Measurements from ENCODE around the gene INPP5K.
A peak's percentile ranks its signal among the peaks of the same experiment; 100 is the strongest.

INPP5K gene

DNA sequence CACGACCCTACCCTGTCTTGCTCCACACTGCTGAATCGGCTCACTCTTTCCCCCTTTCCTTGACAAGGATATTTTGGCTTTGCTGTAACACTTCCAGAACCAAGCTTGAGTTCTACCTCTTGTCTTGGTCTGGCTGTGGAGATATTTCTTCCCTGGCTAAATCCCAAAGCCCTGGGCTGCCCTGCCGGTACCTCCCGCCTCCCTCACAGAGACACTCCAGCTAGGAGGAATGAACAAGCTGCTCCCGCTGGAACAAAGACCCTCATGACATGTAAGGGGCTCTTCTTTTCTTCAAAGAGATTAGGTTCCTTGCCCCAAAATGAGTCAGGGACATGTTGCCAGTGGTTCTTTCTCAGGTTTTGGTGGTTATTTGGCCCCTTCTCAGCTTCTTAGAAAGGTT is 10.8 kb downstream of the INPP5K start:
- DNase-seq (ENCODE audit: low read depth) = no peak
- H3K4me3 ChIP-seq (ENCODE audit: low read depth, low read length) = no peak overlapping the region
- TF ChIP-seq, protein P1, sequence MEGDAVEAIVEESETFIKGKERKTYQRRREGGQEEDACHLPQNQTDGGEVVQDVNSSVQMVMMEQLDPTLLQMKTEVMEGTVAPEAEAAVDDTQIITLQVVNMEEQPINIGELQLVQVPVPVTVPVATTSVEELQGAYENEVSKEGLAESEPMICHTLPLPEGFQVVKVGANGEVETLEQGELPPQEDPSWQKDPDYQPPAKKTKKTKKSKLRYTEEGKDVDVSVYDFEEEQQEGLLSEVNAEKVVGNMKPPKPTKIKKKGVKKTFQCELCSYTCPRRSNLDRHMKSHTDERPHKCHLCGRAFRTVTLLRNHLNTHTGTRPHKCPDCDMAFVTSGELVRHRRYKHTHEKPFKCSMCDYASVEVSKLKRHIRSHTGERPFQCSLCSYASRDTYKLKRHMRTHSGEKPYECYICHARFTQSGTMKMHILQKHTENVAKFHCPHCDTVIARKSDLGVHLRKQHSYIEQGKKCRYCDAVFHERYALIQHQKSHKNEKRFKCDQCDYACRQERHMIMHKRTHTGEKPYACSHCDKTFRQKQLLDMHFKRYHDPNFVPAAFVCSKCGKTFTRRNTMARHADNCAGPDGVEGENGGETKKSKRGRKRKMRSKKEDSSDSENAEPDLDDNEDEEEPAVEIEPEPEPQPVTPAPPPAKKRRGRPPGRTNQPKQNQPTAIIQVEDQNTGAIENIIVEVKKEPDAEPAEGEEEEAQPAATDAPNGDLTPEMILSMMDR (conservative IDR thresholded peaks at IDR 0.05; ENCODE audit: low read depth, low read length) = no peak

DNA sequence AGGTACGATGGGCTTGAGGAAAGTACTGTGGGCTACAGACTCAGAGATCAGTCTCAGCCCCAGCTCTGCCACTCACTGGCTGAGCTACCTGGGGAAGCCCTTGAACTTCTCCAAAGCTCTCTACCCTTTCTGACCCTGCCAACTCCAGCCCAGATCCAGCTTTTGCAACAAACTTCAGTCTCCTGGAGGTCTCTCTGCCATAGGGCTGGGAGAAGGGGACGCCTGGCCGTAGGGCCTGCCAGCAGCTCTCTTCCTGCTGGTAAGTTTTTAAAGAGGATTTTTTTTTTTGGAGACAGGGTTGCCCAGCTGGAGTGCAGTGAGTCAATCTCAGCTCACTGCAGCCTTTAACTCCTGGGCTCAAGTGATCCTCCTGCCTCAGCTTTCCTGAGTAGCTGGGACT is 11.5 kb downstream of the INPP5K start:
- DNase-seq (ENCODE audit: low read depth) = peak; percentile 35
- TF ChIP-seq, protein P1 (conservative IDR thresholded peaks at IDR 0.05; ENCODE audit: low read depth, low read length) = no peak
- H3K4me3 ChIP-seq (ENCODE audit: low read depth, low read length) = no peak overlapping the region

DNA sequence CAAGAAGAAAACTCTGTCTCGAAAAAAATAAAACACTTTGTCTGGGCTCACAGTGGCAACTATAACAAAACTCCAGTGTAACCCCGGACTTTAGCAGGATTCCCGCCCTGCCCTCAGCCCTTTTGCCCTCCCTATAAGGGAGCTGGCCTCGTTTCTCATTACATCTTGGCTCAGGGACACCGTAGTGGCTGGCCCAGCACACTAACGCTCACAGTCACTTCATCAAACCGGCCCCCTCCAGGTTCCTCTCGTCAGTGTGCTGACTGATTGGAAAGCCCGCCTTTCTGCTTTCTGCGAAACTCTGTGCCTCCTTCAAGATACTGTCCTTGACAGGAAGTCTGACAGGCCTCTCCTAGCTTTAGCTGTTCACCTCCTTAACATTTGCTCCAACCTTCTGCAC is 12.7 kb downstream of the INPP5K start:
- no peak overlapping the region for H3K4me3 ChIP-seq (ENCODE audit: low read depth, low read length)
- TF ChIP-seq, protein P1 (conservative IDR thresholded peaks at IDR 0.05; ENCODE audit: low read depth, low read length) = no peak
- no peak for DNase-seq (ENCODE audit: low read depth)

DNA sequence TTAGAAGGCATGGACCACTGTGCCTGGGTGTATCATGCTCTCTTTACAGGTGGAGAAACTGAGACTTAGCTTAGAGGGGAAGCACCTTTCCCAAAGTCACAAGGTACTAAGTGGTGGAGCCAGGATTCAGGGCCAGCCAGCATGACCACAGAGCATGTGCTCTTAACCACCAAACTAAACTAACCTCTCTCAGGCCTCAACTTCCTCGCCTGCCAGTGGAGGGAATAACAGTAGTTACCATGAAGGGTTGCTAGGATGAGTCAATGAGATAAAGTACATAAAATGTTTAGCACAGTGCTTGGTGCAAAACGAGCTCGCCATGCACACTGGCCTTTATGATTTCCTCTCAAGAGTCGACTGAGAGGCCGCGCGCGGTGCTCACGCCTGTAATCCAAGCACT is 17.5 kb downstream of the INPP5K start:
- H3K4me3 ChIP-seq (ENCODE audit: low read depth, low read length) = no peak overlapping the region
- TF ChIP-seq, protein P1 (conservative IDR thresholded peaks at IDR 0.05; ENCODE audit: low read depth, low read length) = no peak
- peak; percentile 88 for DNase-seq (ENCODE audit: low read depth)

- no peak for DNase-seq (ENCODE audit: low read depth)
- no peak overlapping the region for H3K4me3 ChIP-seq (ENCODE audit: low read depth, low read length)
- TF ChIP-seq, protein P1 (conservative IDR thresholded peaks at IDR 0.05; ENCODE audit: low read depth, low read length) = no peak
These were observed 18.2 kb downstream of the INPP5K start for GRCh38 chr17:1498233-1498632.

- TF ChIP-seq, protein P1 (conservative IDR thresholded peaks at IDR 0.05; ENCODE audit: low read depth, low read length) = no peak
- no peak overlapping the region for H3K4me3 ChIP-seq (ENCODE audit: low read depth, low read length)
- no peak for DNase-seq (ENCODE audit: low read depth)
These were observed 18.6 kb downstream of the INPP5K start for GRCh38 chr17:1497831-1498230.

DNA sequence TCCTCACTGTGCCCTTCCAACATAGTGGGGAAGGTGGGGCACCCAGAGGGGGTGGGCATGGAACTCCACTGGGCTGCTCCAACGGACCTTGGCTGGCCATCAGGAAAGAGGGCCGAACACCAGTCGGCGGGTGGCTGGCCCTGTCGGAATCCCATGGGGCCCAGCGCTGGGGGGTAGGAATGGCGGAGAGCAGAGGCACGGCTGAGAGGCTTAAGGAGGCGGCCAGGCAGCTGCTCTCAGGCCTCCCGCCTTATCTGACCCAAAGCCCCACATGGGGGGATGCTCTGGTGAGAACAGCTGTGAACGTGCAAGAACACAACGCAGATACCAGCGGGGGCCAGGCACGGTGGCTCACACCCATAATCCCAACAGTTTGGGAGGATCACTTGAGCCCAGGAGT is 19.5 kb downstream of the INPP5K start:
- TF ChIP-seq, protein P1 (conservative IDR thresholded peaks at IDR 0.05; ENCODE audit: low read depth, low read length) = no peak
- H3K4me3 ChIP-seq (ENCODE audit: low read depth, low read length) = no peak overlapping the region
- no peak for DNase-seq (ENCODE audit: low read depth)

Measured in choroid plexus epithelial cell (primary cell).